HG02852 (cell line): ENCODE data around the gene ZNF787.
"Not testable (repeated sequence)": the region's sequence is repeated elsewhere in the genome, so short reads cannot be mapped to it uniquely, and the experiment has no call there.

ENCODE experiments used
- ATAC-seq: cut with Tn5 transposase; IDR thresholded peaks from one replicate; pipeline ENCODE4 v1.9.1; 2021; ENCODE audit warnings: mild to moderate bottlenecking, moderate library complexity; ENCODE audit not compliant: unreplicated experiment

The ZNF787 gene

GRCh38 chr19:56121180-56122167, at the start of gene ZNF787:
Gene ZNF787, minus strand, starts transcription at chr19:56121295. Its CDS starts 18,078 bp downstream, at chr19:56103217.
- ATAC-seq = peak; percentile 81

GRCh38 chr19:56170261-56170660, 49.2 kb upstream of the ZNF787 start:
- no peak for ATAC-seq

GRCh38 chr19:56167064-56167578, 46.0 kb upstream of the ZNF787 start:
- no peak for ATAC-seq

GRCh38 chr19:56163097-56163496, 42.0 kb upstream of the ZNF787 start:
- no peak for ATAC-seq

- no peak for ATAC-seq
These were observed 41.2 kb upstream of the ZNF787 start for GRCh38 chr19:56162258-56162657.

- no peak for ATAC-seq
These were observed 40.4 kb upstream of the ZNF787 start for GRCh38 chr19:56161534-56161933.

- ATAC-seq = no peak
These were observed 38.7 kb upstream of the ZNF787 start for GRCh38 chr19:56159622-56160271.

GRCh38 chr19:56159009-56159559, 38.0 kb upstream of the ZNF787 start:
- ATAC-seq = no peak

GRCh38 chr19:56158170-56158757, 37.2 kb upstream of the ZNF787 start:
- ATAC-seq = no peak

- ATAC-seq = no peak
These were observed 35.7 kb upstream of the ZNF787 start for GRCh38 chr19:56156768-56157167.

- no peak for ATAC-seq
These were observed 34.1 kb upstream of the ZNF787 start for GRCh38 chr19:56155124-56155687.

- ATAC-seq = no peak
These were observed 32.4 kb upstream of the ZNF787 start for GRCh38 chr19:56153507-56153906.

GRCh38 chr19:56152644-56153043, 31.5 kb upstream of the ZNF787 start:
- ATAC-seq = no peak

- ATAC-seq = no peak
These were observed 29.3 kb upstream of the ZNF787 start for GRCh38 chr19:56150358-56150757.

GRCh38 chr19:56149656-56150038, 28.6 kb upstream of the ZNF787 start:
- ATAC-seq = no peak

- ATAC-seq = not testable (repeated sequence)
These were observed 28.0 kb upstream of the ZNF787 start for GRCh38 chr19:56148955-56149655.

GRCh38 chr19:56148096-56148495, 27.0 kb upstream of the ZNF787 start:
- no peak for ATAC-seq

GRCh38 chr19:56147307-56147706, 26.2 kb upstream of the ZNF787 start:
- no peak for ATAC-seq

- no peak for ATAC-seq
These were observed 25.8 kb upstream of the ZNF787 start for GRCh38 chr19:56146904-56147303.

- no peak for ATAC-seq
These were observed 24.6 kb upstream of the ZNF787 start for GRCh38 chr19:56145698-56146097.
